RWPE1 (cell line): Measurements from ENCODE around the gene SHE.

Source experiments
- CTCF ChIA-PET: fragments of 350-600 bp; sonication (Branson Sonifier 250); formaldehyde crosslinking; extraction: SDS; loops from one replicate; lab custom pipeline; 2021; lab: Yijun Ruan, JAX
- POLR2A ChIA-PET: fragments of 400-600 bp; formaldehyde crosslinking; extraction: SDS; loops from one replicate; lab custom pipeline; 2020; ENCODE audit warnings: antibody characterized with exemption; ENCODE audit not compliant: low non-redundant PET; lab: Yijun Ruan, JAX
- DNase-seq: peaks from one replicate; pipeline ENCODE4 v3.0.0; 2012; ENCODE audit warnings: low spot score
- H3K27ac ChIP-seq: fragments of 450-650 bp; 2 replicates; pipeline ENCODE4 v1.5.1; 2017
- TF ChIP-seq, protein P1 (sequence below): fragments of 450-650 bp; conservative IDR thresholded peaks from 2 replicates; pipeline ENCODE4 v1.5.1; 2017; ENCODE audit warnings: low read depth, mild to moderate bottlenecking

The SHE gene

DNA sequence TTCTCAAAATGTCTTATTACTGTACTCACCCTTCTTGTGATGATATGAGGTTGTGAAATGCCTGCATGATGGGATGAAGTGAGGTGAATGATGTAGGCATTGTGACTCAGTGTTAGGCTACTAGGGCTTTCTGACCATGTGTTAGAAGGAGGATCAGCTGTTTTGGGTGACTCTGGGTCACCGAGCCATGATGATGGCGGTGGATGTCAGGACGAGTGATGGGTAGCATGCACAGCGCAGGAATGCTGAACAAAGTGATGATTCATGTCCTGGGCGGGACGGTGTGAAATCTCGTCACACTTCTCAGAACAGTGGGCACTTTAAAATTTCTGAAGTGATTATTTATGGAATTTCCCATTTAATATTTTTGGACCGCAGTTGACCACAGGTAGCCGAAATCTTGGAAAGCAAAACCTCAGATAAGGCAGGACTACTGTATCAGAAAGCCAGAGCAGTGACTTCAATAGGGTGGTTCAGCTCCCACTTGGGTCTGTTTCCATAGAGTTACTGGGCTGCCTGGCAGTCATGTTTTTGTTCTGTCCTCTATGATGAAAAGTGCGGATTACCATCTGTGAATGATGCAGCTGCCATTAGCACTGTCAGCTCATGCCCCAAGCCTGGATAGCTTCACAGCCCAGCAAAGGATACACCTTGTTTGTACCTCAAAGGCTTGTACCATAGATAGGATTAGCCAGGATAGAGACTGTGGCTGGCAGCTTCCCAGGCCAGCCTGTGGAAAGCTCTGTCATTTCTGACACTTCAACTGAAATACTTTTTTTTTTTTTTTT lies 70.4 kb downstream of the SHE start:
- TF ChIP-seq, protein P1, sequence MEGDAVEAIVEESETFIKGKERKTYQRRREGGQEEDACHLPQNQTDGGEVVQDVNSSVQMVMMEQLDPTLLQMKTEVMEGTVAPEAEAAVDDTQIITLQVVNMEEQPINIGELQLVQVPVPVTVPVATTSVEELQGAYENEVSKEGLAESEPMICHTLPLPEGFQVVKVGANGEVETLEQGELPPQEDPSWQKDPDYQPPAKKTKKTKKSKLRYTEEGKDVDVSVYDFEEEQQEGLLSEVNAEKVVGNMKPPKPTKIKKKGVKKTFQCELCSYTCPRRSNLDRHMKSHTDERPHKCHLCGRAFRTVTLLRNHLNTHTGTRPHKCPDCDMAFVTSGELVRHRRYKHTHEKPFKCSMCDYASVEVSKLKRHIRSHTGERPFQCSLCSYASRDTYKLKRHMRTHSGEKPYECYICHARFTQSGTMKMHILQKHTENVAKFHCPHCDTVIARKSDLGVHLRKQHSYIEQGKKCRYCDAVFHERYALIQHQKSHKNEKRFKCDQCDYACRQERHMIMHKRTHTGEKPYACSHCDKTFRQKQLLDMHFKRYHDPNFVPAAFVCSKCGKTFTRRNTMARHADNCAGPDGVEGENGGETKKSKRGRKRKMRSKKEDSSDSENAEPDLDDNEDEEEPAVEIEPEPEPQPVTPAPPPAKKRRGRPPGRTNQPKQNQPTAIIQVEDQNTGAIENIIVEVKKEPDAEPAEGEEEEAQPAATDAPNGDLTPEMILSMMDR: no peak
- CTCF ChIA-PET: no interaction called here
- DNase-seq: peak; percentile 75
- H3K27ac ChIP-seq: peak overlapping the region; percentile 90
- POLR2A ChIA-PET: interaction anchor here (0.6 kb wide), 2 partner anchors 13 to 422 kb away, joined by 3 read pairs; no protein-coding TSS in a partner anchor

DNA sequence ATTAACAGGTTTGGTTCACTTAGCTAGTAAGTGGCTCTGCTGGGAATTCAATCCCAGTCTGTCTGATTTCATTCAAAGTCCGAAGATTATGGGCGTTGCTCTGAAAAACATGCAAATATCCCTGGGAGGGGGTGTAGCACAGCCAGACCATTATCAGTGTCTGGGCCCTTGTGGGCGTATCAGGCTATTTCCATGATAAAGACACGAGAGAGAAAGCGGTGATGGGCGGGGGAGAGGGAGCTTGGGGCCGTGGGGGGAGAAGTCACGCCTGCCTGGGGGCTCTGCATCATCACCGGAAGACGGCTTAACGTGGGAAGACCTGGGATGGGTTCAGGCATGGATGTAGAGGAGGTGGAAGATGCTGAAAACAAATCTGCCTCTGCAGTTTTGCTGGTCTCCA lies 71.3 kb downstream of the SHE start:
- H3K27ac ChIP-seq: peak overlapping the region; percentile 90
- POLR2A ChIA-PET: no interaction called here
- CTCF ChIA-PET: interaction anchor here (0.6 kb wide), 3 partner anchors 137 to 1676 kb away, joined by 3 read pairs; no protein-coding TSS in a partner anchor
- no peak for DNase-seq
- TF ChIP-seq, protein P1: no peak

DNA sequence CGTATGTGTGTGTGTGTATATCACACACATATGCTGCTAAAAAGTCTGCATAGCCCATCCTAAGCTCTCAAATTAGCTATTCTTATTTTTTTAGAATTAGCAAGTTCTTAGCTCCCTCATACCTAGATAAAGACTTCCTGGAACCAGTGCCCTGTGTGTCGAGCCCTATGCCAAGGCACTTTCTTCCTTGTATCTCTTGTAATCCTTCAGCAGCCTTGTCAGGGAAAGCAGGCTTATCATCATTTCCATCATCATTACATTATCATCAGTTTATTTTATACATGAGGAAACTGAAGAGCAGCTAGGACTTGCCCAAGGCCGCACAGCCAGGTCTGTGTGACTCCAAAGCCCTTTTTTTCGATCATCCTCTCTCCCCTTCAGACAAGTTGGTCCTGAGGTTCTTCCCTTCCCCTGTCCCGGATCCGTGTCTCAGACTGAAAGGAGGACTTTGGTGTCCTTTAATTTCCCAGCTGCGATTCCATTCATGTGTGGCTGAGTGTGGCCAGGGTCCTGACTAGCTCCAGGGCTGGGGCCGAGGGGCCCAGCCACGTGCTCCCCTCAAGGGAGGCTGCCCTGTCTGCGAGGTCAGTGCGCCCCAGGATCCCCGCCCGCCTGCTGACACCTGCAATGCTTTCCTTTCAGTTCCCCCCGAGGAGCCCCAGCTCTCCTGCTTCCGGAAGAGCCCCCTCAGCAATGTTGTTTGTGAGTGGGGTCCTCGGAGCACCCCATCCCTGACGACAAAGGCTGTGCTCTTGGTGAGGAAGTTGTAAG lies 72.2 kb downstream of the SHE start:
- CTCF ChIA-PET: interaction anchor here (0.6 kb wide), 3 partner anchors 50 to 1676 kb away, joined by 3 to 4 read pairs (median 3); no protein-coding TSS in a partner anchor
- DNase-seq: no peak
- POLR2A ChIA-PET: no interaction called here
- H3K27ac ChIP-seq: peak overlapping the region; percentile 92
- TF ChIP-seq, protein P1: no peak
